HCT116 (cell line): ENCODE data around the gene GRM5. TPM values are rescaled to one million over a fixed set of nuclear protein-coding genes. Genes with fewer than 3 reads are reported as not detected.
"Not testable (repeated sequence)": the region's sequence is repeated elsewhere in the genome, so short reads cannot be mapped to it uniquely, and the experiment has no call there.

Experiments used
- ATAC-seq: fragments of 200-7000 bp; cut with Tn5 transposase; 2 replicates; pipeline ENCODE4 v1.9.1; 2020; ENCODE audit warnings: mild to moderate bottlenecking, moderate library complexity
- BruUV-seq: library from RNA; stranded (reverse); fragments of 400-500 nt; replicated peaks from 2 replicates; lab custom pipeline; 2021; lab: Mats Ljungman, UMichigan
- CTCF ChIA-PET: fragments of 300-600 bp; sonication (Branson Sonifier 250); formaldehyde crosslinking; loops from one replicate; lab custom pipeline; 2021; ENCODE audit warnings: antibody characterized with exemption; lab: Charles Lee
- POLR2A ChIA-PET: fragments of 300-600, 350-600 bp; sonication (Branson Sonifier 250); formaldehyde crosslinking; loops from one replicate; lab custom pipeline; 2021; ENCODE audit warnings: antibody characterized with exemption; lab: Charles Lee
- RAD21 ChIA-PET, 2 experiments: fragments of 300-600 bp; sonication (Branson Sonifier 250); formaldehyde crosslinking; loops; one replicate each; lab custom pipeline; 2023; ENCODE audit warnings: low total read pairs in 2 of 2; ENCODE audit not compliant: uncharacterized antibody in 2 of 2, unreplicated experiment in 2 of 2, low non-redundant PET in 1 of 2; lab: Charles Lee
- DNase-seq: peaks from one replicate; pipeline ENCODE4 v3.0.0-alpha.2; 2010; ENCODE audit warnings: low read depth, low spot score
- H2AFZ ChIP-seq: fragments of 200-600 bp; shearing (Covaris generic), sonication (generic); 2 replicates; pipeline ENCODE4 v1.6.1; 2017; ENCODE audit warnings: low read depth, mixed run types, mixed read lengths, antibody characterized with exemption, low read length; ENCODE audit not compliant: poor library complexity, severe bottlenecking
- H3K27ac ChIP-seq: 2 replicates; pipeline ENCODE4 v1.5.1; 2012; ENCODE audit warnings: low read depth, low read length
- H3K27me3 ChIP-seq: fragments of 200-600 bp; sonication (generic); 2 replicates; pipeline ENCODE4 v1.6.1; 2016; ENCODE audit warnings: mixed run types, low read length, mixed read lengths; ENCODE audit not compliant: insufficient read depth
- H3K36me3 ChIP-seq, 2 experiments: fragments of 200-500 bp in 1 of 2; fragments of 200-600 bp in 1 of 2; sonication (Bioruptor generic) in 1 of 2; sonication (generic) in 1 of 2; 2 replicates each; pipeline versions ENCODE4 v1.5.1 to v1.6.1; 2014 to 2016; ENCODE audit warnings: low read length in 2 of 2, inconsistent platforms in 1 of 2, mixed read lengths in 1 of 2, mixed run types in 1 of 2; ENCODE audit not compliant: insufficient read depth in 2 of 2, control insufficient read depth in 1 of 2
- H3K4me1 ChIP-seq, 2 experiments: fragments of 200-600 bp in 1 of 2; sonication (generic) in 1 of 2; 2 replicates each; pipeline versions ENCODE4 v1.5.1 to v1.6.1; 2012 to 2017; ENCODE audit warnings: low read length in 2 of 2, inconsistent platforms in 1 of 2, mild to moderate bottlenecking in 1 of 2, mixed read lengths in 1 of 2, mixed run types in 1 of 2, moderate library complexity in 1 of 2; ENCODE audit not compliant: insufficient read depth in 2 of 2, control insufficient read depth in 1 of 2
- H3K4me2 ChIP-seq: fragments of 200-600 bp; sonication (generic); 2 replicates; pipeline ENCODE4 v1.6.1; 2017; ENCODE audit warnings: mixed run types, low read length, mixed read lengths
- H3K4me3 ChIP-seq, 2 experiments: fragments of 200-600 bp in 1 of 2; sonication (generic) in 1 of 2; replicated peaks in 1 of 2; 2 replicates each; pipeline ENCODE4 v1.5.1; 2011 to 2016; ENCODE audit warnings: low read length in 2 of 2, control low read depth in 1 of 2, low read depth in 1 of 2, mild to moderate bottlenecking in 1 of 2, mixed read lengths in 1 of 2, mixed run types in 1 of 2
- H3K79me2 ChIP-seq: fragments of 200-600 bp; sonication (generic); 2 replicates; pipeline ENCODE4 v1.6.1; 2017; ENCODE audit warnings: mild to moderate bottlenecking, mixed run types, low read length, moderate library complexity, mixed read lengths; ENCODE audit not compliant: insufficient read depth
- H3K9ac ChIP-seq: fragments of 200-600 bp; sonication (generic); 2 replicates; pipeline ENCODE4 v1.6.1; 2016; ENCODE audit warnings: low read length, mixed read lengths
- H3K9me2 ChIP-seq: fragments of 200-600 bp; sonication (generic), shearing (Covaris generic); 2 replicates; pipeline ENCODE4 v1.6.1; 2017; ENCODE audit warnings: mixed run types, mild to moderate bottlenecking, moderate library complexity; ENCODE audit not compliant: insufficient read depth
- H3K9me3 ChIP-seq, 2 experiments: fragments of 200-500 bp in 1 of 2; fragments of 200-600 bp in 1 of 2; sonication (Bioruptor generic) in 1 of 2; sonication (generic) in 1 of 2; 2 replicates each; pipeline ENCODE4 v1.6.1; 2014 to 2017; ENCODE audit warnings: low read length in 2 of 2, mixed read lengths in 2 of 2, inconsistent platforms in 1 of 2, low read depth in 1 of 2, mild to moderate bottlenecking in 1 of 2, mixed run types in 1 of 2, moderate library complexity in 1 of 2; ENCODE audit not compliant: control insufficient read depth in 1 of 2, insufficient read depth in 1 of 2
- H4K20me1 ChIP-seq: fragments of 200-600 bp; sonication (generic), shearing (Covaris generic); 2 replicates; pipeline ENCODE4 v1.6.1; 2017; ENCODE audit warnings: mixed run types, mild to moderate bottlenecking, moderate library complexity; ENCODE audit not compliant: insufficient read depth
- EZH2phosphoT487 ChIP-seq: fragments of 200-600 bp; IDR thresholded peaks from 2 replicates; pipeline ENCODE4 v1.6.1; 2018; ENCODE audit warnings: antibody characterized with exemption, borderline replicate concordance
- POLR2A ChIP-seq: IDR thresholded peaks from 2 replicates; pipeline ENCODE4 v1.7.0; 2011; ENCODE audit warnings: borderline replicate concordance; ENCODE audit not compliant: insufficient read depth, insufficient read length; ENCODE audit errors: extremely low read depth
- SRF ChIP-seq: IDR thresholded peaks from 2 replicates; pipeline ENCODE4 v1.6.1; 2012; ENCODE audit warnings: low read depth
- YY1 ChIP-seq: IDR thresholded peaks from 2 replicates; pipeline ENCODE4 v1.6.1; 2011; ENCODE audit warnings: low read length, low read depth, moderate library complexity, mild to moderate bottlenecking; ENCODE audit not compliant: insufficient replicate concordance; ENCODE audit errors: extremely low read depth
- intact Hi-C: fragments of 100-400 bp; cut with micrococcal nuclease; formaldehyde crosslinking; loops from 2 replicates; pipeline ENCODE4 v1.10.0; 2022
- total RNA-seq: library from RNA; stranded (reverse); gene quantifications from one replicate; pipeline ENCODE4 v1.2.1, GENCODE V29; 2021; ENCODE audit not compliant: unreplicated experiment
- TF ChIP-seq, protein P1 (sequence below), 3 experiments: fragments of 200-600 bp in 1 of 3; sonication (generic) in 1 of 3; IDR thresholded peaks in 2 of 3; conservative IDR thresholded peaks in 1 of 3; 2 replicates each; pipeline ENCODE4 v1.5.1; 2012 to 2017; ENCODE audit warnings: low read depth in 2 of 3, low read length in 2 of 3, antibody characterized with exemption in 1 of 3, borderline replicate concordance in 1 of 3, control low read depth in 1 of 3, mild to moderate bottlenecking in 1 of 3, mixed read lengths in 1 of 3, mixed run types in 1 of 3, moderate library complexity in 1 of 3; ENCODE audit not compliant: insufficient read depth in 1 of 3

GRM5 gene
- total RNA-seq, 1 experiment from 2014 or later, result not detected

DNA sequence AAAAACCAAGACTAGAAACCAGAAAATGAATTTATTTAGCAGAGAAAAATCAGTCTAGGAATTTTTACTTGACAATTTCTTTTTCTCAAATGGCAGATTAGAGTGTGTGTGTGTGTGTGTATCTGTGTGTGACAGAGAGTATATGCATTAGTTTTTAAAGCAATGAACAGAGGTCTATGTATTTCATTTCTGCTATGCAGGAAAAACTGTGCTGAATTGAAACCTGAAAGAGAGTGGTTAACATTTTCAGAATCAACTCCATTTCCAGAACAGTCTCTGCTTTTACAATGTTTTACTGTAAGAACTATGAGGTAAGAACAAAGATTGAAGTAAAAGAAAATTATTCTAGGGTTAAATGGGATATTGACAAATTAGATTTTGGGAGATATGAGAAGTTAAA is 114.8 kb downstream of the GRM5 start (continued):
- TF ChIP-seq, protein P1, sequence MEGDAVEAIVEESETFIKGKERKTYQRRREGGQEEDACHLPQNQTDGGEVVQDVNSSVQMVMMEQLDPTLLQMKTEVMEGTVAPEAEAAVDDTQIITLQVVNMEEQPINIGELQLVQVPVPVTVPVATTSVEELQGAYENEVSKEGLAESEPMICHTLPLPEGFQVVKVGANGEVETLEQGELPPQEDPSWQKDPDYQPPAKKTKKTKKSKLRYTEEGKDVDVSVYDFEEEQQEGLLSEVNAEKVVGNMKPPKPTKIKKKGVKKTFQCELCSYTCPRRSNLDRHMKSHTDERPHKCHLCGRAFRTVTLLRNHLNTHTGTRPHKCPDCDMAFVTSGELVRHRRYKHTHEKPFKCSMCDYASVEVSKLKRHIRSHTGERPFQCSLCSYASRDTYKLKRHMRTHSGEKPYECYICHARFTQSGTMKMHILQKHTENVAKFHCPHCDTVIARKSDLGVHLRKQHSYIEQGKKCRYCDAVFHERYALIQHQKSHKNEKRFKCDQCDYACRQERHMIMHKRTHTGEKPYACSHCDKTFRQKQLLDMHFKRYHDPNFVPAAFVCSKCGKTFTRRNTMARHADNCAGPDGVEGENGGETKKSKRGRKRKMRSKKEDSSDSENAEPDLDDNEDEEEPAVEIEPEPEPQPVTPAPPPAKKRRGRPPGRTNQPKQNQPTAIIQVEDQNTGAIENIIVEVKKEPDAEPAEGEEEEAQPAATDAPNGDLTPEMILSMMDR (IDR thresholded peaks at IDR 0.05 in 2 of 3, conservative IDR thresholded peaks at IDR 0.05 in 1 of 3; ENCODE audit: borderline replicate concordance in 1 of 3, insufficient read depth in 1 of 3, low read depth in 2 of 3, low read length in 2 of 3), result no peak
- TF ChIP-seq EZH2phosphoT487 (no peak), YY1 (no peak), POLR2A (no peak), SRF (no peak)
- TF ChIP-seq, all 23 proteins: peak for 0

GRCh38 chr11:88948908-88949307 is 116.9 kb downstream of the GRM5 start:
- BruUV-seq, H3K4me3 ChIP-seq, POLR2A ChIA-PET, H4K20me1 ChIP-seq, H3K27me3 ChIP-seq, H3K79me2 ChIP-seq, H3K9me3 ChIP-seq, RAD21 ChIA-PET, ATAC-seq, H3K36me3 ChIP-seq, H3K4me2 ChIP-seq, CTCF ChIA-PET, intact Hi-C loops, H2AFZ ChIP-seq, H3K27ac ChIP-seq, H3K9ac ChIP-seq, H3K9me2 ChIP-seq, DNase-seq, H3K4me1 ChIP-seq: not testable (repeated sequence)

DNA sequence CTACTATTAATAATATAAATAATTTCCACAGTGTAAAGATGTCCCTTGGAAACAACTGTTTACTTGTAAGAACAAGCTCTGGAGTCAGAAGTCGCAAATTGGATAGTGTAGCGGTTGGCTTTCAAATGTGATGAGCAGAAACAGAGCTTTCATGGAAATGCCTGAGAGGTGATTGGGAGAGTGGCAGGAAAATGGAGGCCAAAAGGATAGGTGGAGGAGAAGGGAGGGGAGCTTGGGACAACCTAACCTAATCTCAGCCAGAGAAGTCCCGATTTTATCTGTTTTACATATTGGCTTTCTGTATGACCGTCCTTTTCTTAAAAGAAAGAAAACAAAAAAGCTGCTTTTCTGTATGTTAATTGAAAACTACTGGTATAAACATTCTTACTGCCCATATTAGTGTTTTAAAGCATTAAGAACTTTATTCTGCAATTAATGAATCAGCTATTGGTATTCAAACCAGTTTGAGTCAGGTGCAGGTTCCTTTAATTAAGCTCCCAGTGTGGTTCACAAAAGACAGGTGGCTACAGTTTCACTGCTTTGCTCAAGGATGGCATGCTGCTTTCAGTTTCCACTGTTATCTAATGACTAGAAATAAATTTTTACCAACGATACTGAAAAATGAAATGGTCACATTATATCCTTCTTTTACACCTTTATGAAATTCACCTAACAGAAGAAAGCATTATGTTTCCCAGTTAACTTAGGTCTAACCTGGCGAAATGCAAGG is 117.8 kb downstream of the GRM5 start:
- intact Hi-C loops, ATAC-seq, H3K27me3 ChIP-seq, H3K36me3 ChIP-seq, H3K4me3 ChIP-seq, RAD21 ChIA-PET, H3K4me2 ChIP-seq, DNase-seq, POLR2A ChIA-PET, H3K4me1 ChIP-seq, H3K79me2 ChIP-seq, H3K9ac ChIP-seq, H3K27ac ChIP-seq, BruUV-seq, H4K20me1 ChIP-seq, H3K9me2 ChIP-seq, CTCF ChIA-PET, H2AFZ ChIP-seq, H3K9me3 ChIP-seq: not testable (repeated sequence)

GRCh38 chr11:88929665-88930064 is 136.1 kb downstream of the GRM5 start:
- H3K36me3 ChIP-seq, H3K27ac ChIP-seq, ATAC-seq, DNase-seq, H3K9me3 ChIP-seq, CTCF ChIA-PET, intact Hi-C loops, POLR2A ChIA-PET, H3K27me3 ChIP-seq, H4K20me1 ChIP-seq, H3K9me2 ChIP-seq, H3K79me2 ChIP-seq, RAD21 ChIA-PET, BruUV-seq, H3K4me3 ChIP-seq, H3K9ac ChIP-seq: not testable (repeated sequence)
- Histone ChIP-seq H3K4me2 (peak overlapping the region; percentile 53; the same call in 1 of the 2 replicates), H3K4me1 (peaks cover 12 to 37% of the 10 kb centered on the region in 2 experiments), H2AFZ (peak overlapping the region; percentile 51)
